Parathyroid adenoma (tissue), 2 donors: ENCODE data around the gene CTNNAL1.

ENCODE experiments used
- H2AFZ ChIP-seq: fragments of 300-600 bp; sonication (generic); one replicate; pipeline ENCODE4 v1.7.0; 2017; ENCODE audit warnings: antibody characterized with exemption, mild to moderate bottlenecking
- H3K27ac ChIP-seq: fragments of 300-600 bp; sonication (generic); one replicate; pipeline ENCODE4 v1.7.0; 2017
- H3K27me3 ChIP-seq: fragments of 300-600 bp; sonication (generic); one replicate; pipeline ENCODE4 v1.7.0; 2017; ENCODE audit warnings: low read length; ENCODE audit not compliant: control insufficient read depth, insufficient read depth
- H3K36me3 ChIP-seq: fragments of 300-600 bp; sonication (generic); one replicate; pipeline ENCODE4 v1.7.0; 2017; ENCODE audit warnings: low read length; ENCODE audit not compliant: control insufficient read depth, insufficient read depth
- H3K4me1 ChIP-seq: fragments of 300-600 bp; sonication (generic); one replicate; pipeline ENCODE4 v1.7.0; 2017; ENCODE audit warnings: control low read depth
- H3K4me2 ChIP-seq: fragments of 300-600 bp; sonication (generic); one replicate; pipeline ENCODE4 v1.7.0; 2017; ENCODE audit warnings: low read length
- H3K4me3 ChIP-seq: fragments of 300-600 bp; sonication (generic); one replicate; pipeline ENCODE4 v1.7.0; 2017; ENCODE audit warnings: low read depth, low read length
- H3K79me2 ChIP-seq: fragments of 300-600 bp; sonication (generic); one replicate; pipeline ENCODE4 v1.7.0; 2017; ENCODE audit warnings: control low read depth
- H3K9ac ChIP-seq: fragments of 300-600 bp; sonication (generic); one replicate; pipeline ENCODE4 v1.7.0; 2017; ENCODE audit warnings: mild to moderate bottlenecking
- H3K9me3 ChIP-seq: fragments of 300-600 bp; sonication (generic); one replicate; pipeline ENCODE4 v1.7.0; 2017; ENCODE audit warnings: low read length; ENCODE audit not compliant: control insufficient read depth
- TF ChIP-seq, protein P1 (sequence below): fragments of 300-600 bp; sonication (generic); IDR thresholded peaks from one replicate; pipeline ENCODE4 v1.7.0; 2017; ENCODE audit warnings: antibody characterized with exemption, mild to moderate bottlenecking
- donor health status: primary hyperparathyroidism.

CTNNAL1 gene

DNA sequence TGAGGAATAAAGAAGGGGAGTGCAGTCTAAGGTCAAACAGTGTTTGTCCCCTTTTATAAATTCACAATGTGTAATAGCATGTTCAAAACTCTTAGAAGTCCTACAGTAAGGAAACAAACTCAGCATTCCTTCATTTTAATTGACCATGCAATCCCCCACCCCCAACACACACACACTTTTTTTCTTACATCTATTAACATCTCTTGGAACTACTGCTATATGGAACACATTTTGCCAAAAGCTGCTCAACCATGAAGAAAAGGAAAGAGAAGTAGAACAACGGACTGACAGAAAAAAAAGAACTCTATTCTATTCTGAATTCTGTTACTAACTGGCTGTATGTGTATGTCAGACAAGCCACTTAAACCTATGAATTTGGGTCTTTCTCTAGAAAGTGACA, 2.8 kb upstream of the CTNNAL1 start:
- TF ChIP-seq, protein P1, sequence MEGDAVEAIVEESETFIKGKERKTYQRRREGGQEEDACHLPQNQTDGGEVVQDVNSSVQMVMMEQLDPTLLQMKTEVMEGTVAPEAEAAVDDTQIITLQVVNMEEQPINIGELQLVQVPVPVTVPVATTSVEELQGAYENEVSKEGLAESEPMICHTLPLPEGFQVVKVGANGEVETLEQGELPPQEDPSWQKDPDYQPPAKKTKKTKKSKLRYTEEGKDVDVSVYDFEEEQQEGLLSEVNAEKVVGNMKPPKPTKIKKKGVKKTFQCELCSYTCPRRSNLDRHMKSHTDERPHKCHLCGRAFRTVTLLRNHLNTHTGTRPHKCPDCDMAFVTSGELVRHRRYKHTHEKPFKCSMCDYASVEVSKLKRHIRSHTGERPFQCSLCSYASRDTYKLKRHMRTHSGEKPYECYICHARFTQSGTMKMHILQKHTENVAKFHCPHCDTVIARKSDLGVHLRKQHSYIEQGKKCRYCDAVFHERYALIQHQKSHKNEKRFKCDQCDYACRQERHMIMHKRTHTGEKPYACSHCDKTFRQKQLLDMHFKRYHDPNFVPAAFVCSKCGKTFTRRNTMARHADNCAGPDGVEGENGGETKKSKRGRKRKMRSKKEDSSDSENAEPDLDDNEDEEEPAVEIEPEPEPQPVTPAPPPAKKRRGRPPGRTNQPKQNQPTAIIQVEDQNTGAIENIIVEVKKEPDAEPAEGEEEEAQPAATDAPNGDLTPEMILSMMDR, result no peak
- peak overlapping the region; percentile 55 for H3K4me2 ChIP-seq
- no peak overlapping the region for H3K9ac ChIP-seq
- no peak overlapping the region for H3K27ac ChIP-seq
- H3K4me1 ChIP-seq, result peaks cover 6% of the 10 kb centered on the region
- no peaks in the 10 kb centered on the region for H3K36me3 ChIP-seq
- no peak overlapping the region for H2AFZ ChIP-seq
- no peaks in the 10 kb centered on the region for H3K9me3 ChIP-seq
- no peaks in the 10 kb centered on the region for H3K79me2 ChIP-seq
- H3K27me3 ChIP-seq, result no peaks in the 10 kb centered on the region
- H3K4me3 ChIP-seq, result peak overlapping the region; percentile 7

DNA sequence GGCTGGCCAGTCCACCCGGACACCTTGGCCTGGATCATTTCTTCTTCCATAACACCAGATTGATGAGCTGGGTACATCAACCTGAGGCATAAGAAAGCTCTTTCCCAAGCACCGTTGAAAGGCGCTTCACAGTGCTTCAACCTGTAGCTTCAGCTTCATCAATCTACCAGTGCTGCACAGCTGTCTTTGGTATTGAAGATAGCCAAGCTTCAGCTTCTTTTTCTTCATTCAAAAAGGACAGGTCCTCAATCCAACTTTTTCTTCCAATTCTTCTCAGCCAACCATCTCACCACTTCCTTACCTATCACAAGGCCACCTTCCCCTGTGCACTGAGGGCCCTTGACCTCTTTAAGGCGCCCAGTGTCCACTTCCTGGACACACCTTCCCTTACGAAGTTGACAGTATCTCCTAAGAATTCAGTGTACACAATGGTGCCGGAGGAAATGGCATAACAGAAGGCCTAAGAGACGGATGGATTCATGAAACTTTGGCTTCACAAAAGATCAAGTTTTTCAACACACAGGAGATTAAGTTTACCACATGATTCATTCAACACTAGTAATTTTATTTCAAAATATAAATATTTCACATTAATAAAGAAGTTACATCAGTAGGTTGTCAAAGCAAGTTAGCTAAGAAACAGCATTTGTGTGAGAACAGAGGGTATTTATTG, 1.4 kb upstream of the CTNNAL1 start:
- TF ChIP-seq, protein P1, result no peak
- Histone ChIP-seq H3K27ac (peak overlapping the region; percentile 82), H3K36me3 (no peaks in the 10 kb centered on the region), H3K79me2 (no peaks in the 10 kb centered on the region), H3K4me1 (peaks cover 6% of the 10 kb centered on the region), H3K27me3 (no peaks in the 10 kb centered on the region), H3K4me2 (peak overlapping the region; percentile 85), H3K4me3 (peak overlapping the region; percentile 22), H3K9me3 (no peaks in the 10 kb centered on the region), H2AFZ (no peak overlapping the region), H3K9ac (no peak overlapping the region)

DNA sequence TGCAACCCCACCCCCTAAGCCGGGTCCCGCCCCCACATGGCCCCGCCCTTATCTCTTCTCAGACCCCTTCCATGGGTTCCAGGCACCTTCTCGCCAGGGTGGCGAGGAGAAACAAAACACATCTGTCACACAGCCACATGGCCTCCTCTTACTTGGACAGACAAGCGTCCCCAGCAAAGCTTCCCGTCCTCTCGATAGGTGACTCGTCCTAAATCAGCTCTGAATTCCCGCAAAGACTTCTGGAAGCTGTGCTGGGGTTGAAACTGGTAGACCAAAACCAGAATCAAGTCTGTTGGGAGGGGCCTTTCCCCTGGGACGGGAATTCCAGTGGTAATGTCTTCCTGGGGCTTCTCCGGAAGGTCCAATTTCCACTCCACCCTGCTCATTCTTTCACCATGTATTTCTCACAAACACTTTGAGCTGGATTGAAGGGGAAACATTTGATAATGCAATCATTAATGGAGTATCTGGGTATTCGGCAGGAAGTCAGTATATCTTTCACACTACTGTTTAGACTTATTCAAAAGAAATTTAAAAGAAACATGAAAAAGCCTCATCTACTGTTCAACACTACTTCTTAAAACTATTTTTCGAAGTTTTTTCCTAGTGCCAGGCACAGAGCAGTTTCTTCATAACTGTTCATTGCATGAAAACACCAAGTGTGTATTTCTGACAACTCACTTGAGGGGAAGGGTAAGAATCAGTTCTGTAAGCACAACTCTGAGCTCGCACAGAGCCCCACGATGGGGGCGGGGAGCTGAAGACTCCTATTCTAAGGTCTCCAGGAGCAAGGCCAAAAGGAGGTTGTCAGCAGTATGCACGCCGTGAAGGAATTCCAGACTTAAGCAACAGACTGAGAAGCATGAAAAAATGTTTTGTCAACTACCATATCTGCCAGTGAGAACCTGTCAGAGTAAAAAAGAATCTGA, 644 bp upstream of the CTNNAL1 start:
- H3K4me3 ChIP-seq, result peak overlapping the region; percentile 51

DNA sequence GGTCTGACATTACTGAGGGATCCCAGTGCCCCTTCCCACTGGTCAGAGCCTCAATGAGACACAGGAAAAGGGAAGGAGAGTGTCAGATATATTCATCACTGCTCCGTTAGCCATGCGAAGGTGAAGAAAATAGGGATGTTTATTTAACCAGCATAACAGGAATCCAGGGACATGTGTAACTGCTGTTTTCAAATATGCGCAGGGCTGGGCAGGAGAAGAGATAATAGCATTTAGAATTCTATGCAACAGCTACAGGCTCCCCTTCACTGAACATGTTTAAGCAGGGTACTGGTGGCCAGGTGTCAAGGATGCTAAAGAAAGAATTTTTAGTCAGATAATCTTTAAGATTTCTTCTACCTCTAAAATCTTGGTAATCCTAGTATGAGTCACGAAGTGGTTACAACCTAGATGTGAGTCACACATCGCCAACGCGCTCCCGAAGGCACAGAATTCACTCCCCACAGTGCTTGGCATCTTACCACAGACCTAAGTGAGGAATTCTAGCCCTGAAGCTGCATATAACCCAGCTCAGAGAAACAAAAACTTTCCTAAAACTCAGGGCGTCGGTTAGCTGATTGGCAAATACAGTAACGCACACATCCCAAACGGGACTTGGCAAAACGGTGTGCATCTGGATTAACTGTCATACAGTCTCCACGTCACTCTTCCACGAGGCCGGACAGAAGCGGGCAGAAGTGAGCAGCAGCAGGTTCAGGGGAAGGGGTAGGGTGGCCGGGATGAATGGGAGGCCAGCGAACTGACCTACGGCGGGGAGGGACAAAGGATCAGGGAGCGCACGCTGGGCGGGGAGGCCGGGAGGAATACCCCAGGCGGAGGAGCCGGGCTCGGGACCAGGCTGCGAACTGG, 1.1 kb downstream of the CTNNAL1 start:
- H3K4me2 ChIP-seq, result peak overlapping the region; percentile 96
- H3K4me3 ChIP-seq, result peak overlapping the region; percentile 75
- no peak overlapping the region for H3K9ac ChIP-seq
- H3K36me3 ChIP-seq, result no peaks in the 10 kb centered on the region
- peaks cover 4% of the 10 kb centered on the region for H3K4me1 ChIP-seq
- H3K27me3 ChIP-seq, result no peaks in the 10 kb centered on the region
- peak overlapping the region; percentile 82 for H3K27ac ChIP-seq
- no peaks in the 10 kb centered on the region for H3K79me2 ChIP-seq
- H2AFZ ChIP-seq, result peak overlapping the region; percentile 87
- TF ChIP-seq, protein P1, result no peak
- no peaks in the 10 kb centered on the region for H3K9me3 ChIP-seq

More for the DNA sequence above, 644 bp upstream of the CTNNAL1 start:
- TF ChIP-seq, protein P1, result no peak
- Histone ChIP-seq H3K9me3 (no peaks in the 10 kb centered on the region), H3K4me1 (peaks cover 6% of the 10 kb centered on the region), H3K27ac (peak overlapping the region; percentile 82), H3K9ac (no peak overlapping the region), H3K36me3 (no peaks in the 10 kb centered on the region), H3K79me2 (no peaks in the 10 kb centered on the region), H3K27me3 (no peaks in the 10 kb centered on the region), H2AFZ (peak overlapping the region; percentile 82), H3K4me2 (peak overlapping the region; percentile 85)
